ENCODE results near the gene ZNF416.

Gene ZNF416

DNA sequence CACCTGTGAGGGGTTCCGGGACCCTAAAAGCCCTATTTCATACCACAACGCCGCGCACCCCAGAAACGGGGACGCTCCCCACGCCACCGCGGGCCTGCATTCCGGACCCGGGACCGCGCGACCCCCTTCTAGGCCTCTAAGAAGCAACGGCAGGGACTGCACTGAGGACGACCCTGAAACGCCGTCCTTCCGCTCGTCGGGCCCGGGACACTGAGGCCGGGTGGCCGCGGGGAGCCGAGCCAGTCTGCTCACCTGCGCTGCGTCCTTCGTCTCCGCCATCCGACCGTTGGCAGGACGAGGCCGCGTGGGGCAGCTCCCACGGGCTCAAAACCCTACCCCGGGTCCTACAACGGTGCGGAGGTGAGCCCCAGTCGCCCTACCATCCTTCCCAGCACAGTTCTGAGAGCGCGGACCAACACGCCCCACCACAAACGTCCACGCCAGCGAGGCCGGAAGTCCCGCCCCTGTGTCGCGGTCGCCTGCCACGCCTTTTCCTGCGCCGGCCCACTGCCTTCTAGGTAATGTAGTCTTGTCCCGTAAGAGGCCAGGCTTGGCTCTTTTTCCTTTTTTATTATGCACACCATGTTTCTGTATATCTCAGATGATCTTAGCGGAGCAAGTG is 19.2 kb downstream of the ZNF416 start, which contains the start of gene ZNF550:
Gene ZNF550, minus strand, starts transcription at position 460 of the 622 bp plus-strand sequence. Its CDS starts 181 bp downstream, at position 279.
- DNase-seq (ENCODE audit: extremely low read depth in 1 of 2, low read depth in 1 of 2): peak; percentile 60 to 78

DNA sequence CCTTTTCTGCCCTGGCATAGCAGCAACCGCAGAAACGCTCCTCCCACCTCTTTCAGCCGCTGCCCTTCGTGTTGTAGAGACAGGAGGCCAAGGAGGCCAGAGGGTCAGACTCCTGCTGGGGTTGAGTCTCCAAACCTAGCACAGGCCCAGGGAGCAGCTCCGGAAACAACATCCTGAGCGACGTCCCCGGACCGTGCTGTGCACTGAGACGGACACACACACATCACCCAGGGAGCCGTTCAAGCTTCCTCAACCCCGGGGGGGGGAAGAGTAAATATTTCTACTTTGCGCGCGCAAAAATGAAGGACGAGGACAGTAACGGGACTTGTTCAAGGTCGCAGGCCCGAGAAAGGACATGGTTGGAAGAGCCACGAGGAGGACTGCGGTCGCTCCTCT is 19.7 kb downstream of the ZNF416 start:
- no peak for DNase-seq (ENCODE audit: extremely low read depth in 1 of 2, low read depth in 1 of 2)

DNA sequence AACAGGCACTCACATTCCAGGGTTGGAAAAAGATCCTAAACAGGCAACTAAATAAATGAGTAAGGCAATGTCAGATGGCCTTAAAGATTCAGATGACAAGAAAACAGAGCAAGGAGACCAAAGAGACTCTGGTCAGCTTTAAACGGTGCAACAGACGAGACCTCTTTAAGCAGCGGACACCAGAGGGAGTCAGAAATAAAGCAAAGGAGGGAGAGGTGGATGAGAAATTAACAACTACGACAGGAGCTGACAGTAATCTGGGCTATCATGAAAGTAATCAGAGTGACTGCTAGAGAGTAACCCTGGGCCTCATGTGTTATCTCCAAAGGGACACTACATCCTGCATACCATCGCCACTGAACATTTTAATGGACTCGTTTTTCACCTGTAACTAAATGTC is 20.2 kb downstream of the ZNF416 start:
- no peak for DNase-seq (ENCODE audit: extremely low read depth in 1 of 2, low read depth in 1 of 2)

DNA sequence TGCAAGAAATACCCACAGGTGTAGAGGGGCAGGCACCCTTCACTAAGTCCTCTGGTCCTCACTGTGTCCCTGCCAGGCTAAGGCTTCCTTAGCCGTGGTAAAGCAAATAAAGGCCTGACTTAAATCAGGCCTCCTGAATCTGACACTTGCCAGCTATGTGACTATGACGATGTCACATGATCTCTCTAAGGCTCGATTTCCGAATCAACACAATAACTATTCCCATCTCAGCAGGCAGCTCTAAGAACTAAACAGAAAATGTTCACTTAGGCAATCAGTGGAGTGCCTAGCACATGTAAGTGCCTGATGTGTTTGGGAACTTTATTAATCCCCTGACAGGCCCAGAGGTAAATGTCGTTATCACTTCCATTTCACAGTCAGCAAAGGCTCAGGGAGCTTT is 21.1 kb downstream of the ZNF416 start:
- DNase-seq (ENCODE audit: extremely low read depth in 1 of 2, low read depth in 1 of 2): no peak

DNA sequence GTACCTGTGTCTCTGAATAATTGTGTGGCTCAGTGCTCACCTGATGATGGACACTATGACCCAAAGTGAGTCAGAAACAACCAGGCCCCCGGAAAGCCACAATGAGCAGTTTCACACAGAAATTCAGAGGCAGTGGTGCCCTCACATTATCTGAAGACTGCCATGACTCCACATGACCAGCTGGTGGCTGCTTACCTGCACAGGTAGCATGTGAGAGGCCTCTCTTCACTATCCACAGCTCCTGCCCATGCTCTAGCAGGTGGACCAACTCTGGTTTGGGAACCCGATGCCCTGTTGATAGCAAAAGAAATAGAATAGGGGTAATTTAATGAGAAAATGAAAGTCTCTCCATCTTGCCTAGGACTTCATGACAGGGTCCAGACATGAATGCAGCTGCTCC is 26.3 kb downstream of the ZNF416 start:
- DNase-seq (ENCODE audit: extremely low read depth in 1 of 2, low read depth in 1 of 2): no peak

DNA sequence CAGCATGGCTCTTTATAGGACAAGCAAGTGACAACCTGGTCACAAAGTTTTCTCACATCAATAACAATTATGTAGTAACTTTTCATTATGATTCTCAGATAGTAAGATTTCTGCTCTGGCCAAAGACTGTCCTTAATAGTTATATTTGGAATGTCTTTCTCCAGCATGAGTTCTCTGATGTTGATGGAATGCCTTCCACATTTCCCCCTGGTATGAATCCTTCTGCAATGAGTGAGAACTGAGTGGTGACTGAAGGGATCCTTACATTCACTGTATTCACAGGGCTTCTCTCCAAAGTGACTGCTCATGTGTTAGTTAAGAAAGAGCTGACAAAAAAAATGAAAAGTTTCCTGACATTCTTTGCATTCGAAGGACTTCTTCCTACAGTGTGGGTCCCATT is 32.2 kb downstream of the ZNF416 start:
- no peak for DNase-seq (ENCODE audit: extremely low read depth in 1 of 2, low read depth in 1 of 2)

DNA sequence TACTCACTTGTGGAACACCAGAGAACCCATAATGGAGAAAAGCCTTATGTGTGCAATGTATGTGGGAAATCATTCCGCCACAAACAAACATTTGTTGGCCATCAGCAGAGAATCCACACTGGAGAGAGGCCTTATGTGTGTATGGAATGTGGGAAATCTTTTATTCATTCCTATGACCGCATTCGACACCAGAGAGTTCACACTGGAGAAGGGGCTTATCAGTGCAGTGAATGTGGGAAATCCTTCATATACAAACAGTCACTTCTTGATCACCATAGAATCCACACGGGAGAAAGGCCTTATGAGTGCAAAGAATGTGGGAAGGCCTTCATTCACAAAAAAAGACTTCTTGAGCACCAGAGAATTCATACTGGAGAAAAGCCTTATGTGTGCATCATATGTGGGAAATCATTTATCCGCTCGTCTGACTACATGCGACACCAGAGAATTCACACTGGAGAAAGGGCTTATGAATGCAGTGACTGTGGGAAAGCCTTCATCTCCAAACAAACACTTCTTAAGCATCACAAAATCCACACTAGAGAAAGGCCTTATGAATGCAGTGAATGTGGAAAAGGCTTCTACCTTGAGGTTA is 40.7 kb downstream of the ZNF416 start:
- DNase-seq (ENCODE audit: extremely low read depth in 1 of 2, low read depth in 1 of 2): no peak

DNA sequence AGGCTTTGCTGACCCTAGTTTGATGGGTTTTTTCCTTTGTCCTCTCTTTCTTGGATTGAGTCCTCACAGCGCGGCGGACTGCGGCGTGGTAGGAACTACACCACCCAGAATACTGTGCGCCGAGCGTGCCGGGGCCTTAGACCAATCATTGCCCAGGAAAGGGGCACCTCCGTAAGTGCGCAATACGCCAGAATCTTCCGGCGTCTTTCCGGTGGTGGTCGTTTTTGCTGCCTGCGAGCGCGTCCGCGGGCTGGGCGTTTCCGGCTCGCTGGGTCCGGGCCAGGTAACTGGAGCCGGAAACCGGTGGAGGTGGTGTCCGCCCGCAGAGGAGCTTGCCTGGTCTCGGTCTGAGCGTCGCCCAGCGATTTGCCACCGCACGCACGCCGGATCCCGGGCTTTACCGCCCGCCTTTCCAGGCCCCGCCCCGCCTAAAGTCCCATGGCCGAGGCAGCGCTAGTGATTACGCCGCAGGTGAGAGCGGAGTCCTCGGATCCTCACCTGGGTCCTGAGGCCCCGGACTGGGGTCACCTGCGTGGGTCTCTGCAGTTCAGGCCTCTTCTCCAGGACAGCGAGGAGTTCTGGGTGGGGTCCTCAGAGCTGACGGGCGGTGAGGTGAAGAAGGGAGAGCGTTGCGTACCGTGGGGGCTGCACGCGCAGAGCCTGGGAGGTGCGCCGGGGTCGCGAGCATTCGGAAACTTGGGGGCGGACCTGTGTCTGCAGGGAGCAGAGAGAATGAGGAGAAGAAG is 51.4 kb downstream of the ZNF416 start, which contains the start of gene ZNF549:
Gene ZNF549, plus strand, starts transcription at position 221 of the 746 bp plus-strand sequence. Its CDS starts 218 bp downstream, at position 439.
- DNase-seq (ENCODE audit: extremely low read depth in 1 of 2, low read depth in 1 of 2): peak; percentile 66 to 77
